Measurements from ENCODE around the gene IFT88. TPM values are rescaled to one million over a fixed set of nuclear protein-coding genes. Genes with fewer than 3 reads are reported as not detected.

Gene IFT88
- total RNA-seq, result 10 to 100 TPM; 11.8 to 12.0 TPM

DNA sequence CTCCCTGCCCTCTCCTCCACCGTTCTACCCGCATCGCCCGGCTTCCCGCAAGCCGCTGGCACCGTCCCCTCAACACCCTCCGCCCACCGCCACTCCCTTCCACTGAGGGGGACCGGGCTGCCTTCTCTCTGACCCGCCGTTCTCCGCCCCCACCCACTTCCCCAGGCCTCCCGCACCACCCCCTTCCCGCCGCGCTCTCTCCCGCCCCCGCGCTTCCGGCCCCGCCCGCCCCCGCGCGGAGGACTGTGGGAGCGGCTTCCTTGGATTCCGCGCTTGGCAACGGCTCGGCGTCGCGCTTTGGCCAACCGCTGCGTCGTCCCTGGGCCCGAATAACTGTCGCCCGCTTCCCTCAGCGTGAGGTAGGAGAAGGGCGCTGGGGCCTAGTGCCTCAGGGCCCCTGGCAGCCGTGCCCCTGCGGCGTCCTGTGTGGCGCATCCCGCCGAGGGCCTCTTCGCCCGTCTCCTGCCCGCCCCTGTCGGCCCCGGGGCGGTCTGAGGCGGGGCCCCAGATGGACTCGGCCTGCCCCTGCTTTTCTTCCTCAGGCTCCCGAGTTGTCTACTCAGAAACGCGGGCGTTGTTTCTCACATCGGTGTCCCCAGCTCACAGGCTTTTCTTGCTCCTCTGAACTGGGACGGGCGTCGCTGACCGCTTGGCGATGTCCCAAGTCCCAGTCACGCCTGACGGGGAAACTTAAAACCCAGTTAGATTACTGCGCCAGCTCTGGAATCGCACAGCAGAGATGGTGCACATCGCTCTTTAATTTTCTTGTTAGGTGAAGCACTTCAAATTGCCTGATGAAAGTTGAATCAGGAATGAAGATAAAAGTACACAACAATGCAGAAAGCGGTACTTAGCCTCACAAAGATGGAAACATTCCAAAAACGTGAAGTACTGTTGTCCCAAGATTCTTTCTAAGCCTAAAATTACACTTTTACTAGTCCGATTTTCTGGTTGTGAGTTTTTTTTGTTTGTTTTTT is at the start of gene IFT88:
IFT88 (plus strand) TSS at position 260 of the 977 bp plus-strand sequence. CDS start 7,229 bp downstream, outside the sequence.
- TF ChIP-seq CTCF (IDR thresholded peaks at IDR 0.05), result no peak
- Histone ChIP-seq H3K4me1 (peaks cover 7% of the 10 kb centered on the region), H3K9me3 (no peaks in the 10 kb centered on the region), H3K9ac (ENCODE audit: low read depth in 2 of 2, low read length in 2 of 2) (peak within 1 kb of the TSS; percentile 64 to 82), H3K27ac (peak within 1 kb of the TSS; percentile 97), H3K36me3 (no peaks in the 10 kb centered on the region), H3K4me3 (peak within 1 kb of the TSS; percentile 75), H3K27me3 (no peaks in the 10 kb centered on the region)
- intact Hi-C loops (cut with DNase I), result no loop called here
- peak; percentile 93 for DNase-seq

GRCh38 chr13:20518660-20519100 is 48.3 kb upstream of the IFT88 start:
- Histone ChIP-seq H3K9ac (ENCODE audit: low read depth in 2 of 2, low read length in 2 of 2) (no peak overlapping the region), H3K27ac (no peak overlapping the region), H3K36me3 (no peaks in the 10 kb centered on the region), H3K4me3 (no peak overlapping the region), H3K27me3 (no peaks in the 10 kb centered on the region), H3K4me1 (no peaks in the 10 kb centered on the region), H3K9me3 (no peaks in the 10 kb centered on the region)
- DNase-seq, result no peak
- intact Hi-C loops (cut with DNase I), result no loop called here
- TF ChIP-seq CTCF (IDR thresholded peaks at IDR 0.05), result no peak

DNA sequence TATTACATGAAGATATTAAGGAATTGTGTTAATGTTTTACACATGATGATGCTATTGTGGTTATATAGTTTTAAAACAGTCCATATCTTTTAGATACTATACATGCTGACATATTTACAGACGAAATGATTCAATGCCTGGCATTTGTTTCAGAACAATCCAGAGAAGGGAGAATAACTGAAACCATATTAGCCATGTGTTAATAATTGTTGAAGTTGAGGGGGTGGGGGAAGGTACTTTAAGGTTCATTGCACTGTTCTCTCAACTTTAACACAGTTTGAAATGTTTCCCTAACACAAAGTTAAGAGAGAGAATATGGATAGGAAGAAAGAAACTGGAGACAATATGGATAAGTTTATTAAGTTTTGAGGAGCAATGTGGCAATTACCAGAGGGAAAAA is 47.1 kb upstream of the IFT88 start:
- H3K9ac ChIP-seq (ENCODE audit: low read depth in 2 of 2, low read length in 2 of 2), result no peak overlapping the region
- intact Hi-C loops (cut with DNase I), result no loop called here
- no peak overlapping the region for H3K4me3 ChIP-seq
- TF ChIP-seq CTCF (IDR thresholded peaks at IDR 0.05), result no peak
- no peaks in the 10 kb centered on the region for H3K36me3 ChIP-seq
- no peaks in the 10 kb centered on the region for H3K27me3 ChIP-seq
- no peaks in the 10 kb centered on the region for H3K9me3 ChIP-seq
- H3K4me1 ChIP-seq, result no peaks in the 10 kb centered on the region
- H3K27ac ChIP-seq, result no peak overlapping the region
- DNase-seq, result no peak

DNA sequence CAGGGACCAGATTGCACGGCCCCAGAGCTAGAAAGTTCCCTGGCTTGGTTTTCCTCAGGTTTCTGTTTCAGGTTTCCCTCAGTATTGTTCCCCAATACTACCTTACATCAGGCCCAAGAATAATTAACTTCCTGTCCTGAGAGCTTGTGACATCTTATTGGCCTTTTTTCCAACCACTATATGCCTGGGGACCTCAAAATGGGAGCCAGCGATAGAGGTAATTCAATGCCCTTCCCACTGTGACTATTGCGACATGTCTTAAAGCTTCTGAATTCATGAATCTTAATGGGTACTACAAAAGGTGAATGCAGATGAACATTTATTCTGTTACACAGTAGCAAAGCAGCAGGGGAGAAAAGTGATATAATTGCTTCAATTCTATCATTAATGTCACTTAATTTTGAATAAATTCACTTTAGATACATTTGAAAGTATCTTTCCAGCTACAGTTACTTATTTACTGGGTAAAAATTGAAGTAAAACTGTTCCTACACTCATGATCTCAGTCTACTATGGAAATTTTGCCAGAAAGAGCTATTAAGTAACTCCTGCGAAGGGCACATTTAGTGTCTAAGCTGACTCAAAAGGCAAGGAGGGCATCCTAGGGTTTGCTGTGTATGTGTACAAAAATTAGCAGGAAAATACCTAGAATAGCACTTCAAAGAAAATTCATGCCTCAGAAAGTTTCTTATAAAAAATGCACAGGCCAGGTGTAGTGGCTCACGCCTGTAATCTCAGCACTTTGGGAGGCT is 45.4 kb upstream of the IFT88 start:
- TF ChIP-seq CTCF (IDR thresholded peaks at IDR 0.05), result no peak
- Histone ChIP-seq H3K4me3 (no peak overlapping the region), H3K27ac (no peak overlapping the region), H3K27me3 (no peaks in the 10 kb centered on the region), H3K36me3 (no peaks in the 10 kb centered on the region), H3K9me3 (no peaks in the 10 kb centered on the region), H3K4me1 (no peaks in the 10 kb centered on the region), H3K9ac (ENCODE audit: low read depth in 2 of 2, low read length in 2 of 2) (no peak overlapping the region)
- intact Hi-C loops (cut with DNase I), result no loop called here
- no peak for DNase-seq

- Histone ChIP-seq H3K4me3 (peak overlapping the region; percentile 98), H3K9ac (ENCODE audit: low read depth in 2 of 2, low read length in 2 of 2) (peak overlapping the region; percentile 73 to 97), H3K27me3 (no peaks in the 10 kb centered on the region), H3K9me3 (no peaks in the 10 kb centered on the region), H3K36me3 (no peaks in the 10 kb centered on the region), H3K27ac (peak overlapping the region; percentile 87), H3K4me1 (no peaks in the 10 kb centered on the region)
- DNase-seq, result peak; percentile 61
- intact Hi-C loops (cut with DNase I), result no loop called here
- TF ChIP-seq CTCF (IDR thresholded peaks at IDR 0.05), result no peak
These were observed 41.8 kb upstream of the IFT88 start for GRCh38 chr13:20525144-20525600.

Data from colonic mucosa (tissue), 4 donors.